HEK293 (cell line): Measurements from ENCODE around the gene FOSL1.

ENCODE experiments used
- CTCF ChIA-PET: fragments of 350-600 bp; formaldehyde crosslinking; extraction: SDS; loops from one replicate; lab custom pipeline; 2021; ENCODE audit warnings: antibody characterized with exemption; lab: Yijun Ruan, JAX
- POLR2A ChIA-PET: fragments of 300-600 bp; formaldehyde crosslinking; extraction: SDS; loops from one replicate; lab custom pipeline; 2020; ENCODE audit warnings: antibody characterized with exemption, inconsistent platforms; lab: Yijun Ruan, JAX
- H3K27ac ChIP-seq: fragments of 200-500 bp; sonication (Bioruptor generic); 2 replicates; pipeline ENCODE4 v1.5.1; 2014; ENCODE audit warnings: low read depth, low read length, control low read depth, inconsistent platforms; ENCODE audit errors: extremely low read depth
- H3K36me3 ChIP-seq, 2 experiments: fragments of 200-500 bp in 1 of 2; sonication (Bioruptor generic) in 1 of 2; 1 replicate in 1 of 2; 2 replicates in 1 of 2; pipeline ENCODE4 v1.5.1; 2014 to 2017; ENCODE audit warnings: inconsistent platforms in 2 of 2, low read length in 2 of 2; ENCODE audit not compliant: control insufficient read depth in 2 of 2, insufficient read depth in 1 of 2
- H3K4me1 ChIP-seq: fragments of 200-500 bp; sonication (Bioruptor generic); 2 replicates; pipeline ENCODE4 v1.5.1; 2014; ENCODE audit warnings: mild to moderate bottlenecking, low read length, inconsistent platforms; ENCODE audit not compliant: control insufficient read depth, insufficient read depth
- H3K4me3 ChIP-seq: 2 replicates; pipeline ENCODE4 v1.5.1; 2011; ENCODE audit warnings: low read depth, mild to moderate bottlenecking, control low read depth, low read length, moderate library complexity
- H3K9me3 ChIP-seq: fragments of 200-500 bp; sonication (Bioruptor generic); 2 replicates; pipeline ENCODE4 v1.5.1; 2014; ENCODE audit warnings: low read depth, low read length, inconsistent platforms; ENCODE audit not compliant: control insufficient read depth, insufficient read depth
- GLIS1 ChIP-seq: fragments of 450-650 bp; formaldehyde crosslinking; IDR thresholded peaks from 2 replicates; pipeline ENCODE4 v1.5.1; 2016; ENCODE audit warnings: missing biosample characterization, missing genetic modification characterization
- KLF7 ChIP-seq: fragments of 450-650 bp; formaldehyde crosslinking; IDR thresholded peaks from 2 replicates; pipeline ENCODE4 v1.5.1; 2016; ENCODE audit warnings: missing biosample characterization, missing genetic modification characterization, borderline replicate concordance
- KLF9 ChIP-seq: fragments of 450-650 bp; formaldehyde crosslinking; IDR thresholded peaks from 2 replicates; pipeline ENCODE4 v1.5.1; 2016; ENCODE audit warnings: missing biosample characterization, missing genetic modification characterization, low read depth
- SCRT2 ChIP-seq: fragments of 450-650 bp; formaldehyde crosslinking; IDR thresholded peaks from 2 replicates; pipeline ENCODE4 v1.5.1; 2016; ENCODE audit warnings: missing biosample characterization, missing genetic modification characterization
- SETDB1 ChIP-seq: IDR thresholded peaks from one replicate; pipeline ENCODE4 v1.6.1; 2017; ENCODE audit warnings: mild to moderate bottlenecking, low read length, moderate library complexity, mixed read lengths; ENCODE audit not compliant: insufficient read length
- SP3 ChIP-seq: fragments of 450-650 bp; formaldehyde crosslinking; IDR thresholded peaks from 2 replicates; pipeline ENCODE4 v1.5.1; 2016; ENCODE audit warnings: missing biosample characterization, missing genetic modification characterization
- TRIM28 ChIP-seq: IDR thresholded peaks from 2 replicates; pipeline ENCODE4 v1.6.1; 2011; ENCODE audit warnings: low read length, control low read depth, borderline replicate concordance
- ZNF133 ChIP-seq: fragments of 450-650 bp; formaldehyde crosslinking; IDR thresholded peaks from 2 replicates; pipeline ENCODE4 v1.5.1; 2016; ENCODE audit warnings: missing biosample characterization, missing genetic modification characterization
- ZNF202 ChIP-seq: fragments of 450-650 bp; formaldehyde crosslinking; IDR thresholded peaks from 2 replicates; pipeline ENCODE4 v1.5.1; 2016; ENCODE audit warnings: missing biosample characterization, missing genetic modification characterization, borderline replicate concordance
- ZNF221 ChIP-seq: fragments of 450-650 bp; formaldehyde crosslinking; IDR thresholded peaks from 2 replicates; pipeline ENCODE4 v1.5.1; 2017; ENCODE audit warnings: missing biosample characterization, missing genetic modification characterization, borderline replicate concordance
- ZNF335 ChIP-seq: fragments of 450-650 bp; formaldehyde crosslinking; conservative IDR thresholded peaks from 2 replicates; pipeline ENCODE4 v1.5.1; 2016; ENCODE audit warnings: missing biosample characterization, missing genetic modification characterization
- ZNF561 ChIP-seq: fragments of 450-650 bp; IDR thresholded peaks from 2 replicates; pipeline ENCODE4 v1.5.1; 2018; ENCODE audit warnings: missing biosample characterization, missing genetic modification characterization, borderline replicate concordance
- ZNF621 ChIP-seq: fragments of 450-650 bp; formaldehyde crosslinking; IDR thresholded peaks from 2 replicates; pipeline ENCODE4 v1.5.1; 2017; ENCODE audit warnings: missing biosample characterization, missing genetic modification characterization
- ZNF692 ChIP-seq: fragments of 450-650 bp; formaldehyde crosslinking; IDR thresholded peaks from 2 replicates; pipeline ENCODE4 v1.5.1; 2016; ENCODE audit warnings: missing biosample characterization, missing genetic modification characterization
- ZNF76 ChIP-seq: fragments of 450-650 bp; formaldehyde crosslinking; IDR thresholded peaks from 2 replicates; pipeline ENCODE4; 2016; ENCODE audit warnings: low read depth, missing biosample characterization, missing genetic modification characterization, borderline replicate concordance
- ZNF843 ChIP-seq: fragments of 450-650 bp; formaldehyde crosslinking; IDR thresholded peaks from 2 replicates; pipeline ENCODE4 v1.5.1; 2016; ENCODE audit warnings: missing biosample characterization, missing genetic modification characterization
- ZSCAN30 ChIP-seq: fragments of 450-650 bp; IDR thresholded peaks from 2 replicates; pipeline ENCODE4 v1.5.1; 2018; ENCODE audit warnings: missing biosample characterization, mild to moderate bottlenecking, missing genetic modification characterization, moderate library complexity
- ZSCAN5A ChIP-seq: fragments of 450-650 bp; formaldehyde crosslinking; IDR thresholded peaks from 2 replicates; pipeline ENCODE4 v1.5.1; 2016; ENCODE audit warnings: missing biosample characterization, missing genetic modification characterization
- TF ChIP-seq, protein P1 (sequence below): sonication (generic); formaldehyde crosslinking; IDR thresholded peaks from 2 replicates; pipeline ENCODE4 v1.8.1; 2022; ENCODE audit warnings: mild to moderate bottlenecking, moderate library complexity, missing genetic modification reagents

Gene FOSL1

DNA sequence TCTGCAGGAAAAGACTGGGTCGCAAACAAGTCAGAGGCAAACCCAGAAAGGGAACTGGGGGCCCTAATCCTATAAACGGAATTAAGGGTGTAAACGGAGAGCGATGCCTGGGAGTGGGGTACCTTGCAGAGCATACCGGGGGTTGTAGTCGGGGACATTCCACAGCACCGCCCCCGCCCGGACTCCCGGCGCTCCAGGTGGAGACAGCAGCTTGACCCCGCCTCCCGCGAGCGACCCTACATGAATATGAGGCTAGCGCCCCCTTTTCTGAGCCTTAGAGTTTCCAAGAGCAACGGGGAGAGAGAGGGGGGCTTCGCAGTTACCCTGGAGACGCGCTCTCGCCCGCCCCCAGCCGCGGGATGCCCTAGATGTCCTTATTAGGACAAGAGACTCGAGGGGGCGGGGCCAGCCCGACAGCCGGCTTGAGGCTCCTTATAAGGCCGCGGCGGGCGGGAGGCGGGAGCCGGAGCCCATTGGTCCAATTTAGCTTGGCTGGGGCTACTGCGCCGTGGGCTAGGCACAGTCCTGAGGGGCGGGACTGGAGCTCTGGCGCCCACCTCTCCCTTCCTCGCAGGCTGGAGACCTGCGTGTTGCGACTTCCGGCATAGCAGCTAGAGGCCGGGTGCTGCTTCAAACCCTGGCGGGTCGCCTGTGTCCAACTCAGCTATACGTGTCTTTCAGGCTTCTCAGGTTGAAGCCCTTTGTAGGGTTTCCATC is 40.9 kb downstream of the FOSL1 start (continued):
- TF ChIP-seq ZNF692 (tag by site-specific recombination): no peak
- TF ChIP-seq KLF7 (tag by site-specific recombination): no peak
- TF ChIP-seq ZSCAN30 (tag by site-specific recombination): no peak
- no peak for TF ChIP-seq TRIM28
- peak; percentile 74 for TF ChIP-seq ZNF76
- peak; percentile 63 for TF ChIP-seq SP3 (tag by site-specific recombination)
- peak; percentile 66; the same call in 1 of the 2 replicates for TF ChIP-seq ZNF561 (tag by site-specific recombination)
- TF ChIP-seq ZNF621 (tag by site-specific recombination): no peak
- no peak for TF ChIP-seq ZNF133 (tag by site-specific recombination)
- no peak for TF ChIP-seq ZNF843 (tag by site-specific recombination)
- TF ChIP-seq, protein P1, sequence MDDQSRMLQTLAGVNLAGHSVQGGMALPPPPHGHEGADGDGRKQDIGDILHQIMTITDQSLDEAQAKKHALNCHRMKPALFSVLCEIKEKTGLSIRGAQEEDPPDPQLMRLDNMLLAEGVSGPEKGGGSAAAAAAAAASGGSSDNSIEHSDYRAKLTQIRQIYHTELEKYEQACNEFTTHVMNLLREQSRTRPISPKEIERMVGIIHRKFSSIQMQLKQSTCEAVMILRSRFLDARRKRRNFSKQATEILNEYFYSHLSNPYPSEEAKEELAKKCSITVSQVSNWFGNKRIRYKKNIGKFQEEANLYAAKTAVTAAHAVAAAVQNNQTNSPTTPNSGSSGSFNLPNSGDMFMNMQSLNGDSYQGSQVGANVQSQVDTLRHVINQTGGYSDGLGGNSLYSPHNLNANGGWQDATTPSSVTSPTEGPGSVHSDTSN: 0 out of 2 replicates have a peak, but pooled peaks have one; percentile 34
- TF ChIP-seq ZNF335 (tag by site-specific recombination): no peak
- no peak for TF ChIP-seq SETDB1
- TF ChIP-seq KLF9 (tag by site-specific recombination): 0 out of 2 replicates have a peak, but pooled peaks have one; percentile 13
- no peak for TF ChIP-seq ZNF221 (tag by site-specific recombination)
- TF ChIP-seq SCRT2 (tag by site-specific recombination): no peak

DNA sequence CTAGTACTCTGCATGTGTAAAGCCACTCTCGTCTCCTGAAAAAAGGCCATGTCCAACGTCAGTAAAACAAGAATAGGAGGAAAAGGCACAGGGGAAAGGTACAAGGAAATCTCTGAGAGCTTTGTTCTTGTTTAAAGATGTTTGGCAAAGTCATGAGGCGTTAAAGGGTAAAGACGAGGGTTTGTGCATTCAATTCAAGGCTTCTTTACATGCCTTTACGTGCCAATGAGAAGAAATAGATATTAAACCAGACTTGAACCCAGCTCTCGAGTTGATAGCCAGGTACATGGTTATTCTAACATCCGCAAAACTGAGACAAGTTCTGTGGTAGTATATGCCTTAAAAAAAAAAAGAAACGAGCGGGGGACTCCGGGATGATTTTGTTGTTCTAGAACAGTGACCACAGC is 41.5 kb downstream of the FOSL1 start:
- Histone ChIP-seq H3K4me3 (peak overlapping the region; percentile 40), H3K4me1 (peaks cover 4% of the 10 kb centered on the region; the same call in 1 of the 2 replicates), H3K27ac (peak overlapping the region; percentile 92), H3K9me3 (no peaks in the 10 kb centered on the region), H3K36me3 (peaks cover 0 to 54% of the 10 kb centered on the region in 2 experiments; a peak in 1 of 3 replicates)
- TF ChIP-seq GLIS1 (tag by site-specific recombination) (no peak), ZNF202 (no peak), ZSCAN5A (tag by site-specific recombination) (no peak), ZNF335 (tag by site-specific recombination) (0 out of 2 replicates have a peak, but pooled peaks have one; percentile 10)
- CTCF ChIA-PET: interaction anchor here (0.6 to 6.3 kb wide), 11 partner anchors 12 to 253 kb away, joined by 3 to 118 read pairs (median 5); partner anchors contain the start of genes CCDC85B and FIBP
- POLR2A ChIA-PET: interaction anchor here (0.6 to 6.5 kb wide), 36 partner anchors 9 to 478 kb away, joined by 3 to 121 read pairs (median 4); partner anchors contain the start of genes BANF1, CCDC85B, EIF1AD and FIBP
